ENCODE data around the gene LDB3. TPM values are rescaled to one million over a fixed set of nuclear protein-coding genes. Genes with fewer than 3 reads are reported as not detected.

LDB3 gene
- total RNA-seq, 1 experiment from 2014 or later = 0.20 TPM

GRCh38 chr10:86699991-86700840 is 31.9 kb downstream of the LDB3 start:
- H3K4me2 ChIP-seq (ENCODE audit: low read length) = no peak overlapping the region
- ChIA-PET RAD21 (ENCODE audit: low non-redundant PET in 1 of 2, low total read pairs in 2 of 2, uncharacterized antibody in 2 of 2, unreplicated experiment in 2 of 2) (no interaction called here), POLR2A (no interaction called here), CTCF (no interaction called here)
- intact Hi-C loops (cut with micrococcal nuclease) = no loop called here
- H3K9ac ChIP-seq (ENCODE audit: low read length) = no peak overlapping the region
- H3K4me3 ChIP-seq (replicated peaks in 1 of 2; ENCODE audit: low read depth in 1 of 2, low read length in 2 of 2) = no peak overlapping the region
- no TSS peak for BruUV-seq (replicated peaks)
- no peaks in the 10 kb centered on the region for H3K9me3 ChIP-seq (ENCODE audit: control insufficient read depth in 1 of 2, insufficient read depth in 1 of 2, low read depth in 1 of 2, low read length in 2 of 2)
- ATAC-seq = no peak
- no peaks in the 10 kb centered on the region for H4K20me1 ChIP-seq (ENCODE audit: insufficient read depth)
- no peaks in the 10 kb centered on the region for H3K36me3 ChIP-seq (ENCODE audit: control insufficient read depth in 1 of 2, insufficient read depth in 2 of 2, low read length in 2 of 2)
- H3K27me3 ChIP-seq (ENCODE audit: insufficient read depth, low read length) = no peaks in the 10 kb centered on the region
- no peak overlapping the region for H2AFZ ChIP-seq (ENCODE audit: low read depth, low read length, poor library complexity, severe bottlenecking)
- no peaks in the 10 kb centered on the region for H3K79me2 ChIP-seq (ENCODE audit: insufficient read depth, low read length)
- no peak for DNase-seq (ENCODE audit: low read depth, low spot score)
- TF ChIP-seq RAD21 (IDR thresholded peaks at IDR 0.05; ENCODE audit: low read depth) (no peak), EZH2phosphoT487 (IDR thresholded peaks at IDR 0.05; ENCODE audit: borderline replicate concordance) (no peak), EGR1 (IDR thresholded peaks at IDR 0.05; ENCODE audit: low read depth) (no peak)
- TF ChIP-seq, protein P1, sequence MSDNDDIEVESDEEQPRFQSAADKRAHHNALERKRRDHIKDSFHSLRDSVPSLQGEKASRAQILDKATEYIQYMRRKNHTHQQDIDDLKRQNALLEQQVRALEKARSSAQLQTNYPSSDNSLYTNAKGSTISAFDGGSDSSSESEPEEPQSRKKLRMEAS (IDR thresholded peaks at IDR 0.05) = no peak
- TF ChIP-seq, protein P2, sequence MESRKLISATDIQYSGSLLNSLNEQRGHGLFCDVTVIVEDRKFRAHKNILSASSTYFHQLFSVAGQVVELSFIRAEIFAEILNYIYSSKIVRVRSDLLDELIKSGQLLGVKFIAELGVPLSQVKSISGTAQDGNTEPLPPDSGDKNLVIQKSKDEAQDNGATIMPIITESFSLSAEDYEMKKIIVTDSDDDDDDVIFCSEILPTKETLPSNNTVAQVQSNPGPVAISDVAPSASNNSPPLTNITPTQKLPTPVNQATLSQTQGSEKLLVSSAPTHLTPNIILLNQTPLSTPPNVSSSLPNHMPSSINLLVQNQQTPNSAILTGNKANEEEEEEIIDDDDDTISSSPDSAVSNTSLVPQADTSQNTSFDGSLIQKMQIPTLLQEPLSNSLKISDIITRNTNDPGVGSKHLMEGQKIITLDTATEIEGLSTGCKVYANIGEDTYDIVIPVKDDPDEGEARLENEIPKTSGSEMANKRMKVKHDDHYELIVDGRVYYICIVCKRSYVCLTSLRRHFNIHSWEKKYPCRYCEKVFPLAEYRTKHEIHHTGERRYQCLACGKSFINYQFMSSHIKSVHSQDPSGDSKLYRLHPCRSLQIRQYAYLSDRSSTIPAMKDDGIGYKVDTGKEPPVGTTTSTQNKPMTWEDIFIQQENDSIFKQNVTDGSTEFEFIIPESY (IDR thresholded peaks at IDR 0.05; ENCODE audit: extremely low read depth, insufficient replicate concordance, low read length) = no peak
- H3K9me2 ChIP-seq (ENCODE audit: insufficient read depth) = no peaks in the 10 kb centered on the region
- H3K4me1 ChIP-seq (ENCODE audit: control insufficient read depth in 1 of 2, insufficient read depth in 2 of 2, low read length in 2 of 2) = no peaks in the 10 kb centered on the region
- H3K27ac ChIP-seq (ENCODE audit: low read depth, low read length) = no peak overlapping the region

All from HCT116 (cell line).